Smooth muscle cell (in vitro differentiated cells): Measurements from ENCODE around the gene CLK4. TPM values are rescaled to one million over a fixed set of nuclear protein-coding genes. Genes with fewer than 3 reads are reported as not detected.

Experiments used
- DNase-seq: peaks from one replicate; lab custom pipeline; 2025; ENCODE audit not compliant: unreplicated experiment; lab: John Stamatoyannopoulos, UW
- H2AFZ ChIP-seq: fragments of 200-600 bp; sonication (generic); 2 replicates; pipeline ENCODE4 v1.6.0; 2016; ENCODE audit warnings: antibody characterized with exemption, low read depth, mild to moderate bottlenecking
- H3F3A ChIP-seq: fragments of 200-600 bp; sonication (generic); 2 replicates; pipeline ENCODE4 v1.6.0; 2017; ENCODE audit warnings: antibody characterized with exemption, low read depth
- H3K27ac ChIP-seq: fragments of 200-600 bp; sonication (generic); 2 replicates; pipeline ENCODE4 v1.5.1; 2016; ENCODE audit warnings: low read depth, mild to moderate bottlenecking
- H3K27me3 ChIP-seq: fragments of 200-600 bp; sonication (generic); 2 replicates; pipeline ENCODE4 v1.6.1; 2016; ENCODE audit warnings: low read depth, mild to moderate bottlenecking
- H3K36me3 ChIP-seq: fragments of 200-600 bp; sonication (generic); 2 replicates; pipeline ENCODE4 v1.5.1; 2016; ENCODE audit warnings: low read depth
- H3K4me1 ChIP-seq: fragments of 200-600 bp; sonication (generic); 2 replicates; pipeline ENCODE4 v1.5.1; 2016; ENCODE audit warnings: low read depth
- H3K4me2 ChIP-seq: fragments of 200-600 bp; sonication (generic); 2 replicates; pipeline ENCODE4 v1.6.0; 2016; ENCODE audit warnings: mild to moderate bottlenecking
- H3K4me3 ChIP-seq: fragments of 200-600 bp; sonication (generic); 2 replicates; pipeline ENCODE4 v1.5.1; 2016; ENCODE audit warnings: mild to moderate bottlenecking
- H3K79me2 ChIP-seq: fragments of 200-600 bp; sonication (generic); 2 replicates; pipeline ENCODE4 v1.6.0; 2016; ENCODE audit warnings: low read depth, mild to moderate bottlenecking
- H3K9ac ChIP-seq: fragments of 200-600 bp; sonication (generic); 2 replicates; pipeline ENCODE4 v1.6.0; 2016; ENCODE audit warnings: low read depth
- H3K9me3 ChIP-seq: fragments of 200-600 bp; sonication (generic); replicated peaks from 2 replicates; pipeline ENCODE4 v1.5.1; 2016; ENCODE audit warnings: low read depth
- H4K20me1 ChIP-seq: fragments of 200-600 bp; sonication (generic); 2 replicates; pipeline ENCODE4 v1.6.0; 2016; ENCODE audit warnings: low read depth
- CTCF ChIP-seq: fragments of 200-600 bp; sonication (generic); IDR thresholded peaks from 2 replicates; pipeline ENCODE4 v1.5.1; 2017; ENCODE audit warnings: borderline replicate concordance, mild to moderate bottlenecking, antibody characterized with exemption; ENCODE audit not compliant: insufficient read depth, poor library complexity, severe bottlenecking
- WGBS: methylation state at CpG from one replicate; pipeline ENCODE4 v1.1.7; 2016; ENCODE audit warnings: low lambda C conversion rate; 5-methylcytosine and 5-hydroxymethylcytosine counted together
- polyA plus RNA-seq: library from polyadenylated mRNA; unstranded; fragments of >200 nt; fragmentation: Nextera tagmentation; extraction: Ambion mirVana; gene quantifications from 2 replicates; pipeline ENCODE4 v1.2.1, GENCODE V29; 2016
- total RNA-seq: library from RNA; depleted of rRNA; stranded (reverse); fragments of >200 nt; gene quantifications from 2 replicates; pipeline ENCODE4 v1.2.3, GENCODE V29; 2014

CLK4 gene
- total and polyA plus RNA-seq, 2 experiments from 2014 or later, result 10.3 to 25.7 TPM

GRCh38 chr5:178673801-178674295, 47.0 kb upstream of the CLK4 start:
- Histone ChIP-seq H3K27ac (no peak overlapping the region), H3F3A (no peaks in the 10 kb centered on the region), H3K79me2 (no peaks in the 10 kb centered on the region), H3K27me3 (no peaks in the 10 kb centered on the region), H3K4me2 (no peak overlapping the region), H3K4me1 (no peaks in the 10 kb centered on the region), H2AFZ (no peak overlapping the region), H3K9ac (no peak overlapping the region), H3K9me3 (no peaks in the 10 kb centered on the region), H4K20me1 (no peaks in the 10 kb centered on the region), H3K36me3 (no peaks in the 10 kb centered on the region), H3K4me3 (no peak overlapping the region)
- no peak for TF ChIP-seq CTCF
- no peak for DNase-seq
- WGBS, result 79% methylated on average over 10 of the region's 10 CpGs

DNA sequence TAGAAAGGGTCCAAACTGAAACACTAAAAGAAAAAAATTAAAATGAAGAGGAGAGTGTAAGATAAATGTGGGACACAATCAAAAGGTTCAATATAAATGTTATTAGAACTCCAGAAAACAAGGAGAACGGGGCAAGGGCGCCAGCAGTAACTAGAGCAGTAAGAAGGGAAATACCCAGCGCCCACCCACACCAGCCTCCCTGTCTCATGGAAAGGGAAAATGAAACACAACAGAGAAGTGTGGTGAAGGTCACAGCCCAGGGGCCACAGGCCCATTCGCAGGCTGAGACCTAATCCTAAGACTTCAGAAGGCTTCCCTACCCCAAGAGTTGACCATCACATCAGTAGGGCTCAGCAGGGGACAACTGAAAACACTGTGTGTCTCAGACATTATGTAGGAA, 45.8 kb upstream of the CLK4 start:
- no peak overlapping the region for H3K27ac ChIP-seq
- no peaks in the 10 kb centered on the region for H3F3A ChIP-seq
- no peaks in the 10 kb centered on the region for H3K27me3 ChIP-seq
- WGBS, result 90% methylated on average over 4 of the region's 4 CpGs
- H3K4me2 ChIP-seq, result no peak overlapping the region
- H3K79me2 ChIP-seq, result no peaks in the 10 kb centered on the region
- H3K36me3 ChIP-seq, result no peaks in the 10 kb centered on the region
- H4K20me1 ChIP-seq, result no peaks in the 10 kb centered on the region
- H3K9ac ChIP-seq, result no peak overlapping the region
- no peak overlapping the region for H2AFZ ChIP-seq
- TF ChIP-seq CTCF, result no peak
- no peak overlapping the region for H3K4me3 ChIP-seq
- no peak for DNase-seq
- no peaks in the 10 kb centered on the region for H3K9me3 ChIP-seq
- no peaks in the 10 kb centered on the region for H3K4me1 ChIP-seq

DNA sequence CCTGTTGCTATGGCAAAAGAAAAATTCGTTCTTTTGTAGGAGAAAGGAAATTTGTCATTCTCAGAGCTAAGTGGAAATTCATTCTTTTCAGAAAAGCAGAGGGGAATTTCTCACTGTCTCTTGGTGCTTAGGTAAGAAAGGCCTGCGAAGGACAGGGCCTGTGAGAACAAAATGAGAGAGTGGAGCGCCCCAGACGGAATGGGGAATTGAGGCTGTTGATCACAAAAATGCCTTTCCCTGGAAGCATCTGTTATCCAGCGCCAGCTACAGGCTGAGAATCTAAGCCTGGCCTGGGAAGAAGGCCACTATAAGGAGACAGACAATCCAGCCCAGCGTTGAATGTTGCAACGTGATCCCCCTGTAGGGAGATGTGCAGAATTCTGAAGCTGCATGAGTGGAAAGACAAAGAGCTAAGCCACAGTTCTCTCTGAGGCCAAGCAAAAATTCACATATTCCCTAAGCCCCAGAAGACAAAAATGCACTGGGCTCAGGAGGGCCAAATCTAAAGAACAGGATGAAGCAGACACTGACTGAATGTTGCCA, 44.8 kb upstream of the CLK4 start:
- 73% methylated on average over 7 of the region's 7 CpGs for WGBS
- TF ChIP-seq CTCF, result no peak
- Histone ChIP-seq H3K79me2 (no peaks in the 10 kb centered on the region), H3K9ac (no peak overlapping the region), H3K4me2 (no peak overlapping the region), H3K27ac (no peak overlapping the region), H3K9me3 (no peaks in the 10 kb centered on the region), H4K20me1 (no peaks in the 10 kb centered on the region), H3F3A (no peaks in the 10 kb centered on the region), H3K4me1 (no peaks in the 10 kb centered on the region), H3K27me3 (no peaks in the 10 kb centered on the region), H3K4me3 (no peak overlapping the region), H2AFZ (no peak overlapping the region), H3K36me3 (no peaks in the 10 kb centered on the region)
- no peak for DNase-seq

DNA sequence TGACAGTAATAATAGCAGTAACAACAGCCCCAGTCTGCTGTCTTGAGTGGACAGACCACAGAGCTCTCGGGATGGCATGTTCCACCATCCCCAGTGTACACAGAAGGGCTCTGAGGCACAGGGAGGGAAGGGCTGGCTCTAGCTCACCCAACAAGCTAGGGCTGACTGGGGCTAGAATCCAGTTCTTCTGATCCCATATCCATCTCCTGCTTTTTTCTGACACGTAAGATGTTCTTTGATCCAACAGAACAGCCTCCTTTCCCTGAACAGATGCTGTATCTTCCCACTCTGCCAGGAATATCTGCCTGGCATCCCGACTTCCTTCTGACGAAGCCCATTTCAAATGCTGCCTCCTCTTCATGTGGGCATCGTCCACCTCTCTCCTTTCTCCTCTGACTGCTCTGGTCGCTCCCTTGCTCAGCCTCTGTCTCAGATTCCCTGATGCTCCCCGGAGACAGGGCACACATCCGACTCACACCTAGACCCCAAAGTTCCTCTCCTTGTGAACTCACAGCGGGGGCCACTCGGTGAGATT, 43.6 kb upstream of the CLK4 start:
- no peaks in the 10 kb centered on the region for H3K79me2 ChIP-seq
- H2AFZ ChIP-seq, result no peak overlapping the region
- H3K36me3 ChIP-seq, result no peaks in the 10 kb centered on the region
- no peak for DNase-seq
- no peaks in the 10 kb centered on the region for H3K4me1 ChIP-seq
- H3K27me3 ChIP-seq, result no peaks in the 10 kb centered on the region
- no peaks in the 10 kb centered on the region for H3K9me3 ChIP-seq
- no peak overlapping the region for H3K4me3 ChIP-seq
- no peaks in the 10 kb centered on the region for H4K20me1 ChIP-seq
- TF ChIP-seq CTCF, result no peak
- WGBS, result 93% methylated on average over 10 of the region's 10 CpGs
- H3K9ac ChIP-seq, result no peak overlapping the region
- H3F3A ChIP-seq, result no peaks in the 10 kb centered on the region
- no peak overlapping the region for H3K4me2 ChIP-seq
- H3K27ac ChIP-seq, result no peak overlapping the region
